ENCODE results near the gene METTL16.

- no peak for TF ChIP-seq POLR2A (IDR thresholded peaks at IDR 0.05; ENCODE audit: low read length)
- TF ChIP-seq GATA1 (IDR thresholded peaks at IDR 0.05; ENCODE audit: low read depth, low read length), result no peak
Observed at GRCh38 chr17:2379489-2380225, 132.0 kb downstream of the METTL16 start.

Measured in erythroblast (primary cell).